GM21737 (cell line): ENCODE results near the gene TMEM130.

Experiments
- ATAC-seq: cut with Tn5 transposase; IDR thresholded peaks from one replicate; pipeline ENCODE4 v1.9.1; 2021; ENCODE audit warnings: mild to moderate bottlenecking, moderate library complexity; ENCODE audit not compliant: unreplicated experiment

TMEM130 gene, protein sequence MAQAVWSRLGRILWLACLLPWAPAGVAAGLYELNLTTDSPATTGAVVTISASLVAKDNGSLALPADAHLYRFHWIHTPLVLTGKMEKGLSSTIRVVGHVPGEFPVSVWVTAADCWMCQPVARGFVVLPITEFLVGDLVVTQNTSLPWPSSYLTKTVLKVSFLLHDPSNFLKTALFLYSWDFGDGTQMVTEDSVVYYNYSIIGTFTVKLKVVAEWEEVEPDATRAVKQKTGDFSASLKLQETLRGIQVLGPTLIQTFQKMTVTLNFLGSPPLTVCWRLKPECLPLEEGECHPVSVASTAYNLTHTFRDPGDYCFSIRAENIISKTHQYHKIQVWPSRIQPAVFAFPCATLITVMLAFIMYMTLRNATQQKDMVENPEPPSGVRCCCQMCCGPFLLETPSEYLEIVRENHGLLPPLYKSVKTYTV

DNA sequence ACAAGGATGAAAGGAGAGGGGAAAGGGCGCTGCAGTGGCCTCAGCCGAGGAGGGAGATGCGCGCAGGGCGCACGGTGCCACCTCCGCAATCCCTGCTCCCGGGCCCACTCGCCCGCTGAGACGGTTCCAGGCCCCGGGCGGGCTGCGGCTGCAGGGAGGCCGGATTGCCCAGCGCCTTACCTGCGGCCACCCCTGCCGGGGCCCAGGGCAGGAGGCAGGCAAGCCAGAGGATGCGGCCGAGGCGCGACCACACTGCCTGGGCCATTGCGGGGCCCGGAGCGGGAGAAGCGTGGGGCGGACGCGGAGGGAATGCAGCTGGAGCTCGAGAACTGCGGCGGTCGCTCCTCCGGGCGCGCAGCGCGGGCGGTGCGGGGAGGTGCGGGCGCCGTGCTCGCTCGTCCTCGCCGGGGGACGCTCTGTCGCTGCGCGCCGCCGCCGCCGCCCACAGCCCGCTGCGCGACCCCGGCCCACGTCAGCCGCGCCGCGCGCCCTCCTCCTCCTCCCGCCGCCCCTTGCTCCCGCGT is at the start of gene TMEM130:
Gene TMEM130, minus strand, starts transcription at position 418 of the 524 bp plus-strand sequence. Its CDS starts 153 bp downstream, at position 265.
- no peak for ATAC-seq

DNA sequence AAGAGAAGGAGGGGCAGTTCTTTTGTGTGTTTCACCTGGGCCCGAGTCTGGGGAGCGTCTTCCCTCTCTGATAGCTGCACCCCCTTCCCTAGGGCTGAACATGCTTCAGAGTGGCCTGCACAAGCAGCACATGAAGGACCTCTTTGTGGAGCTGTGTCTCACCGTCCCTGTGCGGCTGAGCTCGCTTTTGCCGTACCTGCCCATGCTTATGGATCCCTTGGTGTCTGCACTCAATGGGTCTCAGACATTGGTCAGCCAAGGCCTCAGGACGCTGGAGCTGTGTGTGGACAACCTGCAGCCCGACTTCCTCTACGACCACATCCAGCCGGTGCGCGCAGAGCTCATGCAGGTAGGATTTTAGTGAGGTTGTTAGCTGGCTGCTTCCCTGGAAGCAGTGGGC is 47.5 kb upstream of the TMEM130 start:
- no peak for ATAC-seq

DNA sequence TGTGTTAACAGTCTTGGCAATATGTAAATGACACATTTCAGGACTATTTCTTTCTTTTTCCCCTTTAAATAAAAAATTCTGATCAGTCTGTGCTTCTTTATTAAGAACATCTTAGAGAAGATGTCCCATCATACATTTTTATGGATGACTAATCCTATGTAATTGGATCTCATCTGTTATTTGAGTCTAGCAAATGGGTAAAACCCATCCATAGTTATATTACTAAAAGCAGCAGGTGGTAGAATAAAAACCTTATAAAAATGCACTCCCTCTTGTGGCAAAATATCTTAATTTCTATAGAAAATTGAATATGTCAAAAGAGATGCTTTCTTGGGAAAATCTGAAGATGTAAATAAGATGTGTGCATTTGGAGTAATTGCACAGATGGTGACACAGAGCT is 43.8 kb upstream of the TMEM130 start:
- ATAC-seq: no peak

DNA sequence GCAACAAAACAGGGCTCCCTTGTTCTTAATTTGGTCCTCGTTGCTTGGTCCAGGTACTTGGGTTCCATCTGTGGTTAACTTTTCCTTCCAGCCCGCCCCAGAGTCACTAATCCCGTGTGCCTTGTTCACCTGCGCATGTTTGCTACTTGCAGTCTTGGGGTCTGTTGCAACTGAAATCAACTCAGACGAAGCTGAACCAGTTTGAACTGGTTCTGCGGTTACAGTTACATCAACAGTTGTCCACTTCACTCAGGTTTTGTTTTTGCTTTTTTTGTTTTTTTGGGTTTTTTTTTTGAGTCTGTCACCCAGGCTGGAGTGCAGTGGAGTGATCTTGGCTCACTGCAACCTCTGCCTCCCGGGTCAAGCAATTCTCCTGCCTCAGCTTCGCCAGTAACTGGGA is 43.2 kb upstream of the TMEM130 start:
- ATAC-seq: no peak

DNA sequence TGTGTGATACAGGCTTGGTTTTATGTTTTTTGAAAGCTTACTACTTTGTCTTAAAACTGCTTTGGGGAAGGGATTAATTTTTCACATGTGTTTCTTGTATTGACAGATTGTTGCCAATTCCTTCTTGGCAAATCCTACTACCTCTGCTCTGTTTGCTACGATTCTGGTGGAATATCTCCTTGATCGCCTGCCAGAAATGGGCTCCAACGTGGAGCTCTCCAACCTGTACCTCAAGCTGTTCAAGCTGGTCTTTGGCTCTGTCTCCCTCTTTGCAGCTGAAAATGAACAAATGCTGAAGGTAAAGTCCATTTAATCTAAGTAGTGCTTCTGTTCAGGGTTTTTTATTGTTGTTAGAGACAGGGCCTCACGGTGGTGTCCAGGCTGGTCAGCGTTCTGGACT is 42.1 kb upstream of the TMEM130 start:
- ATAC-seq: no peak

DNA sequence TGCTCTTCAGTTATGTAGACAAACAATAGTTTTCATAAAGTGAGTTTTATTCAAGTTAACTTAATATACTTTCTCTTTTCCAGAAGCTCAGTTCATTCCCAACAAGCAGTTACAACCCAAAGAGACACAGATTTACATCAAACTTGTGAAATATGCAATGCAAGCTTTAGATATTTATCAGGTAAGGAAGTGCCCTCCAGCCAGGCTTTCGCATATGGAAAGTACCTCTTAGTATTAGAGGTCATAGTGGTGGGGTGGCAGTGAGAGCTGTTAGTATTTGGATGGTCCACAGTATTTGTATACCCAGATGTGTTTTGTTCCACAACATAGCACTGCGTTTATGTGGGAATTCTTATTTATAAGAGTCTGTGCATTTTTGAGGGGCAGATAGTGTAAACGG is 40.6 kb upstream of the TMEM130 start:
- ATAC-seq: no peak

DNA sequence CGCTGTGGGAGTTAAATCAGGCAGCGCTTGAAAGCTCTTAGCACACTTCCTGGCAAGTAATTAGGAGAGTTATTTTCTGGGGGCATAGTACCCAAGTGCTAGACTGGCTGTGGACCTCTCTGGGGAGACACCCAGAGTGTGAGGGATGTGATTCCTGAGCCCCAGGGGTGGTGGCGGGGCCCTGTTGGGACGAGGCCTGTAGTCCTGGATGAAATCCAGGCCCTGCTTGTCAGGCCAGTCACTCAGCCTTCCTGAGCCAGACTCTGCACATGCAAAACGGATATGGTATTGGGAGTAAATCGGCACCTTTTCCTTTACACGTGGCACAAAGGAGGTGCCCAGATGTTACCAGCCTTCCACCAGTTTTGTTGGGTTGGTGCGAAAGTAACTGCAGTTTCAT is 39.7 kb upstream of the TMEM130 start:
- no peak for ATAC-seq

DNA sequence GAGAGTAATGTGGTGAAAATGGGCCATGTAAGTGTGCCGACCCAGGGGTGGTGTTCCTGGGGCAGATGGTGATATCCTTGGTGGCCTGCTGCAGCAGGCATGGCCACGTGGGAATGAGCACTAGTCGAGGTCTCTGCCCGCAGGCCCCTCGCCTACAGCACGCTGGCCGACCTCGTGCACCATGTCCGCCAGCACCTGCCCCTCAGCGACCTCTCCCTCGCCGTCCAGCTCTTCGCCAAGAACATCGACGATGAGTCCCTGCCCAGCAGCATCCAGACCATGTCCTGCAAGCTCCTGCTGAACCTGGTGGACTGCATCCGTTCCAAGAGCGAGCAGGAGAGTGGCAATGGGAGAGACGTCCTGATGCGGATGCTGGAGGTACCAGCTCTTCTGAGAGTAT is 38.8 kb upstream of the TMEM130 start:
- no peak for ATAC-seq

DNA sequence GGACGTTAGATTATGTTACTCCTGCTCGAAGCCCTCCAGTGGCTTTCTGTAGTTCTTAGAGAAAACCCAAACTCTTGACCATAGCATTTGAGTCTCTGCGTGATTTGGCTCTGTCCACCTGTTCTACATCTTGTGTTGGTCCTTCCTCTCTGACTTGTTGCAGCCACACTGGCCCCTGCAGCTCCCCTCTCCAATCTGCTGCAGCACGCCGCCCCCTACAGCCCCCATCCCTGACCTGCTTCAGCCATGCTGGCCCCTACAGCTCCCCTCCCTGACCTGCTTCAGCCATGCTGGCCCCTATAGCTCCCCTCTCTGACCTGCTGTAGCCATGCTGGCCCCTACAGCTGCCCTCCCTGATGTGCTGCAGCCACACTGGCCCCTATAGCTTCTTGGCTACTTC is 37.8 kb upstream of the TMEM130 start:
- ATAC-seq: no peak

DNA sequence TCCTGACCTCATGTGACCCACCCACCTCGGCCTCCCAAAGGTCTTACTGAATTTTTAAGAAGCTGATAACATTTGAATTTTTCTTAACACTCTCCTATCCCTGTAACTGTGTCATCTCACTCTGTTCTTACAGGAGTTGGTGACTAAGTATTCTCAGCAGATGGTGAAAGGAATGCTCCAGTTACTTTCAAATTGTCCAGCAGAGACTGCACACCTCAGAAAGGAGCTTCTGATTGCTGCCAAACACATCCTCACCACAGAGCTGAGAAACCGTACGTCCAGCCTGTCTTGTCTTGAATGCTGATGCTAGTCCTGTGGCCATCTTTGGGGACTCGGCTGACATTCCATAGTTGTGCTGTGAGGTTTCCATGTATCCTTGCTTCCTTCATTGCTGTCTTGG is 33.4 kb upstream of the TMEM130 start:
- no peak for ATAC-seq

DNA sequence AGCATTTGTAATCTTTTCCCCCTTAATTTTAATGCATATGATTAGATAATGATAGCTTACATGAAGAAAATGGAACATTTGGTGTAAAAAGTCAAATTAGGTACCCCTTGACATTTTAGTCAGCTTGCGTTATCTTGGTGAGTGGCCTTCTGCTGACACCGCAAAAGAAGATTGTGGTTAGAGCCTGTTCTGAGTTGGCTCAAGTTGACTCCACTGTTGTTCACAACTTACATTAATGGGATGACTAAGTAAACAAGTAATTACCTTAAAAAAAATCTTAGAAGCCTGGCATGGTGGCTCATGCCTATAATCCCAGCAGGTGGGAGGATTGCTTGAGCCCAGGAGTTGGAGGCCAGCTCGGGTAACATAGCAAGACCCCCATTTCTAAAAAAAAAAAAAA is 32.7 kb upstream of the TMEM130 start:
- no peak for ATAC-seq

DNA sequence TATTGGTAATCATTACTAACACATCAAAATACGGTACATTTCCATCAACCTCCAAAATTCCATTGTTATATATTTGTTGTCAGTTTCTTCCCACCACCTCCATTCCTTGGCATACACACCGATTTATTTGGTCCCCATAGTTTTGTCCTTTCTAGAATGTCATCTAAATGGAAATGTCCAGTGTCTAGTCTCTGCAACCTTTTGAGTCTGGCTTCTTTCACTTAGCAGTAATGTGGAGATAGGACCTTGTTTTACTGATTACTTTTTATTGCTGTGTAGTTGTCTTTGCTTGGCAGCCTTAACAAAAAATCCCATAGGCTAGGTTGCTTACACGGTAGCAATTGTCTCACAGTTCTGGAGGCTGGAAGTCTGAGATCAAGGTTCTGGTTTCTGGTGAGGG is 31.0 kb upstream of the TMEM130 start:
- no peak for ATAC-seq

DNA sequence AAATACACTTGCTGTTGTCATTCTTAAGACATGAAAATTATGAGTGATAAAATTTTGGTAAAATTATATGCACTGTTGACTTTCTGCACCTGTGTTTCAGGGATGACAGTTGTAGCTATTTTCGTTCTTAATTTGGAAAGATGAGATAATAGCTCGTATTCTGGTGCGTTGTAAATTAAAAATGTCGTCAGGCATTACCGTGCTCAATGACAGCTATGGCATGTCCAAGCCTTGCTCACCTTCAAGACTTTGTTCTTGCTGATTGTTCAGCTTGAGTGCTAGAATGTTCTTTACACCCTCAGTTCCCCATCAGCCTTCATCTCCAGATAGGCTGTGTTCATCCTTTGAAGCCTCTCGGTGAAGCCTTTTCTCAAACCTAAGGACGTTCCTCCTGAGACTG is 30.0 kb upstream of the TMEM130 start:
- ATAC-seq: no peak

DNA sequence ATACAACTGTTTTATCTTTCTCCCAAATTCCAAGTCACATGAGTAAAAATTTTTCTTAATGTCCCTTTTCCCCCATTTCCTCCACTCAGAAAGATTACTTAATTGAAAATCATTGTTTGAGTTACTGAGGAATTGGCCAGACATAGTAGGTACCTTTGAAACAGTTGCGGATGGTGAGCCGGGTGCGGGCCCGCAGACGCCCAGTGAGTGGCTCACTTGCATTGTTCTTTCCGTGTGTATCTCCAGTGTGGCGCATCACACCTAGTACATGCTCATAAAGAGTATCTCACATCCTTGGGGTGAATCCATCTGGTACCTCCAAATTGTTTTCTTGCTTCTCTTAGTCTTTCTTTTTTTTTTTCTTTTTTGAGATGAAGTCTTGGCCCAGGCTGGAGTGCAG is 22.8 kb upstream of the TMEM130 start:
- ATAC-seq: no peak

DNA sequence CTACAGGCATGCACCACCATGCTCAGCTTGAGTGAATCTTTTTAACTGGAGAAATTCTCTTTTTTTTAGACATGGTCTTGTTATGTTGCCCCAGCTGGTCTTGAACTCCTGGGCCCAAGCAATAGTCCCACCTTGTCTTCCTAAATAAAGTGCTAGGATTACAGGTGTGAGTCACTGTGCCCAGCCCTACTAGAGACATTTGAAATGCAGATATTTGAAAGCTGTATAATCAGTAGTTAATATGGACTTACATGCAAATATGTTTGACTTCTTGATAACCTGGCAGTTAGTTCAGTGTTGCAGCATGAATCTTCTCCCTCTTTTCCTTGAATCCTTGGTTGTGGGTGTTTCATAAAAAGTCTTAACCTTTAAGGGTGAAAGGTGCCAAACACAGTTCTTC is 17.2 kb upstream of the TMEM130 start:
- no peak for ATAC-seq

DNA sequence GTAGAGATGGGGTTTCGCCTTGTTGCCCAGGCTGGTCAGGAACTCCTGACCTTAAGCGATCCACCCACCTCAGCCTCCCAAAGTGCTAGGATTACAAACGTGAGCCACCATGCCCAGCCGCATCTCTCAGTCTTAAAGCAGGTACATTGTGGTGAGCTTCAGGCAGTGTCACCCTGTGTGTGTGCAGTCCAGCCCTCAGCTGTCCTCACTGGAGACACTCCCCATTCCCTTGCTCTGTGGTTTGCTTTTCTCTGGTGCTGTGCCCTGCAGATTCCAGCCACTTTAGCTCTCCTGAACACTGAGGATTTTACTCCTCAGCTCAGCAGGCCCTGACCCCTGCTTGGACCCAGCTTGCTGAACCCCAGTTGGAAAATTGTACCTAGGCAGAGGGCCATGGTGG is 14.6 kb upstream of the TMEM130 start:
- ATAC-seq: no peak

DNA sequence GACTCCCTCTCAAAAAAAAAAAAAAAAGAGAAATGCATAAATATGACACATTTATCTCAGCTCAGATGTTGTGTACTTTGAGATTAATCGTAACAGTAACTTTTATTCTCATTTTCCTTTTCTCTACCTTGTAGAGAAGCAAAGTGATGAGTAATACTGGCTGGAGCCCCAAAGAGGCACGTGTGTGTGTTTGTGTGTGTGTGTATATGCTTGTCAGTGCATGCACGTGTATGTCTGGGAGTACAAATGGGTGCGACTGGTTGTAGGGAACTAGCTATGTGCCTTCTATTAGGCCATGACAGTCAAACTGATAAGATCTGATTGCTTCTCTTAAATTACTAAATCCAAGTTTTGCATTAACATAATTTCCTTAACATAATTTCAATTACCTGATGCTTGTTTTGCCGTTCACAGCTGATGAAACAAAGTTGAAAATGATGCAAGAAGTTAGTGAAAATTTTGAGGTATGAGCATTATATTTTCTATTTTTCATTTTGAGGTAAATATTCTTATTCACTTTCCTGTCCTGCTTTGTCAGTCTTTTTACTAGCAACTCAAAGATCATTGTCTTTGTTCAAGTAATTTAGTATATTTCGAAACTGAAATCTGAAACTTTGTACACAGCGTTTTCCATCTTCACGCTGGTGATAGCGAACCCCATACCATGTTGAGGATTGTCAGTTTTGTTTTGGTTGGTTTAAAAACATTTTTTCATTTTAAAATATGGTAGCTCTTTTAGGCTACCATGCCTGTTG is 11.9 kb upstream of the TMEM130 start:
- no peak for ATAC-seq

DNA sequence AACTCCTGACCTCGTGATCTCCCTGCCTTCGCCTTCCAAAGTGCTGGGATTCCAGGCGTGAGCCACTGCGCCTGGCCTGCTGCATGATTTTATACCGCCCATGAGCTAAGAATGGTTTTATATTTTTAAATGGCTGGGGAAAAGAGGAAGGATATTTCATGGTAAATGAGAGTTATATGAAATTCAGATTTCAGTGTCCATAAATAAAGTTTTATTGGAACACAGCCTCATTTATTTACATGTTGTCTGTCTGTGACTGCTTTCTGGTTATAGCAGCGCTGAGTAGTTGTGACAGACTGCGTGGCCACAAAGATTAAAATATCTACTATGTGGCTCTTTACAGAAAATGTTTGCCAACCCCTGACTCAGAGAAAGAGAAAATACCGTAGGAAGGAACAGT is 10.7 kb upstream of the TMEM130 start:
- ATAC-seq: no peak

DNA sequence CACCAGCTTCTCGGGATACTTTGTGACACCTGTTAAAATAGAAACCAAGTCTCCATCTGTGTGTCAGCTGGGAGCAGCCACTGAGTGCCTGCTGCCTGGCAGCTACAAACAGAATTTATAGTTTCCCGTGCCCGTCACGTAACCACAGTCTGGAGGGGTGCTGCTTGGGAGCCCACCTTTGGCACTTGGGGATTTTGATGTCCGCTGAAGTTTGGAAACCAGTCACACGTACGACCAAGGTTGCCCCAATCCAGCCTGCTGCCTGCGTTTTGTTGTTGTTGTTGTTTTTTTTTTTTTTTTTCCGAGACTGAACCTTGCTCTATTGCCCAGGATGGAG is 10.1 kb upstream of the TMEM130 start:
- ATAC-seq: no peak

DNA sequence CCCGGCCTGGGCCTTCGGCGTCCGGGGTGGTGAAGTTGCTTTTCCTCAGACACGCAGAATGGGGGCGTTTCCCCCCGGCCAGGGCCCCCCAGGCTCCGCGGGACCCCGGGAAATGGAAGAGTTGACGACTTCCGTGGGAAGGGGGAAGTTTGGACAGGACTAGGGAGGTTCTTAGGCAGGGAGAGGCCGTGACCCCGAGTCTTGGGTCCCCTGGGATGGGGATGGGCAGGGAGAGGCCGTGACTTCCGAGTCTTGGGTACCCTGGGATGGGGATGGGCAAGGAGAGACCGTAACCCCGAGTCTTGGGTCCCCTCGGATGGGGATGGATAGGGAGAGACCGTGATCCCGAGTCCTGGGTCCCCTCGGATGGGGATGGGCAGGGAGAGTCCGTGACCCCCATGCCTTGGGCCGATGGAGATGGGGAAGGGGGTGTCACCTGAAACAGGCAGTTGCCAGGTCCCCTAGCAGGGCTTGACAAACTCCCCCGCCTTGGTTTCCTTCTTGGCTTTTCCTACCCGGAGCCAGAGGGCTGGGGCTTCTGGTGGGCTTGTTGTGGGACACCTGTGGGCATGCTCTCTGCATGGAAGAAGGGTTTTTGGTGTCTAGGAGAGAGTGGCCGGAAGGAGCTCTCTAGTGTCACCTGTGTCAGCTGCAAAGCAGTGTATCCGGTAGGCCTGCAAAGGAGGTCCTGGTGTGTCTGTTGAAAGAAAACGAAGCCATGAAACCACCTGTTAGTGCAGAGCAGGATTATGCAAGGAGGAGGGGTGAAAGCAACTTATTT is 9.6 kb upstream of the TMEM130 start:
- peak; percentile 84 for ATAC-seq

DNA sequence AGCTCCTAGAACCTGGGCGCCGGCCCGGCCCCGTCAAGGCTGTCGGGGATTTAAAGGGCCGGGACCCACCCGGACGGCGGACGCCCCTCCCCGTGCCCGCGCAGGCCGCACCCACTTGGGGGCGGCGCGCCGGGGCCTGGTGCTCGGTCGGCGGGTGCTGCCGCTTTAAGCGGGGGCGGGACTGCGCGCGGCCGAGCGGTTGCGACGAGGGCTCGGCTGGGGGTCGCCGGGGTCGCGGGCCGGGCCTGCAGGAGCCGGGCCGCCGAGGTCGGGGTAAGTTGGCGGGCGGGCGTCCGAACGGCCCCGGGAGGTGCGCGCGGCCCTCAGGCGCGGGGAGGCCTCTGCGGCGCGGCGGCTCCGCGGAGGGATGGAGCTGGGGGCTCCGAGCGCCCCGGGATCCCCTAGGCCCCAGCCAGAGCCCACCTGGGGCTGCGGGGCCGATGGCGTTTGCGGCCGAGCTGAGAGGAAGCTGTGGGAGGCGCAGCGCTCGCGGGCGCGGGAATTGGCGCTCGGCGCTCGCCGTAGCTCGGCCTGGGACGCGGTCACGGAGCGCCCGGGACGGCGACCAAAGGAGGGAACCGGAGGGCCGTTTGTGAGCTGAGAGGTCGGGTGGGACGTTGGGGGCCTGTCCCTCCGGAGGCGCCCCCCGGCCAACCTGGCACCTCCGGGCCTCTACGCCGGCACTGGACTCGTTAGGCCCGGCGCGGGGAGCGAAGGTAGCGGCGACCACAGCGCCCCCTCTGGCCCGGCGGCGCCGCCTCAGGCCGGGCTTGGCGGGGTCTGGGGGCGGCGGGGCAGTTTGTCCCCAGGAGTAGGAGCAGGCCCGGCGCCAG is 8.8 kb upstream of the TMEM130 start, which contains the start of gene TRRAP:
Gene TRRAP, plus strand, starts transcription at position 168 of the 833 bp plus-strand sequence. CDS start 2,619 bp downstream, outside the sequence.
- ATAC-seq: peak; percentile 58
